Activated CD4-positive, alpha-beta T cell treated with anti-CD3 and anti-CD28 coated beads for 48 hours (primary cell): ENCODE results near the gene C2orf49.

Experiments used
- DNase-seq: peaks from one replicate; pipeline ENCODE4 v3.0.0-alpha.2; 2020

The C2orf49 gene

GRCh38 chr2:105337122-105338019 is at the start of gene C2orf49:
TSS of gene C2orf49 (plus strand) at chr2:105337540. CDS start at chr2:105337588, 48 bp downstream.
- peak; percentile 93 for DNase-seq

GRCh38 chr2:105287692-105288091 is 49.6 kb upstream of the C2orf49 start:
- peak; percentile 60 for DNase-seq

GRCh38 chr2:105288133-105288532 is 49.2 kb upstream of the C2orf49 start:
- DNase-seq = no peak

- no peak for DNase-seq
Observed at GRCh38 chr2:105290981-105291660, 46.2 kb upstream of the C2orf49 start.

GRCh38 chr2:105291981-105292380 is 45.4 kb upstream of the C2orf49 start:
- DNase-seq = no peak

GRCh38 chr2:105294046-105294445 is 43.3 kb upstream of the C2orf49 start:
- no peak for DNase-seq

- peak; percentile 34 for DNase-seq
Observed at GRCh38 chr2:105294844-105295481, 42.4 kb upstream of the C2orf49 start.

GRCh38 chr2:105296017-105296611 is 41.2 kb upstream of the C2orf49 start:
- no peak for DNase-seq

GRCh38 chr2:105297216-105297615 is 40.1 kb upstream of the C2orf49 start:
- no peak for DNase-seq

GRCh38 chr2:105298017-105298416 is 39.3 kb upstream of the C2orf49 start:
- no peak for DNase-seq

GRCh38 chr2:105299290-105299689 is 38.0 kb upstream of the C2orf49 start:
- DNase-seq = peak; percentile 13

- peak; percentile 6 for DNase-seq
Observed at GRCh38 chr2:105301646-105302045, 35.7 kb upstream of the C2orf49 start.

GRCh38 chr2:105307146-105307545 is 30.2 kb upstream of the C2orf49 start:
- DNase-seq = no peak

GRCh38 chr2:105307550-105307949 is 29.8 kb upstream of the C2orf49 start:
- DNase-seq = no peak

GRCh38 chr2:105307962-105308361 is 29.4 kb upstream of the C2orf49 start:
- DNase-seq = no peak

GRCh38 chr2:105308382-105309146 is 28.8 kb upstream of the C2orf49 start:
- DNase-seq = no peak

GRCh38 chr2:105309147-105309545 is 28.2 kb upstream of the C2orf49 start:
- no peak for DNase-seq

- no peak for DNase-seq
Observed at GRCh38 chr2:105313877-105314276, 23.5 kb upstream of the C2orf49 start.

- DNase-seq = no peak
Observed at GRCh38 chr2:105315314-105315713, 22.0 kb upstream of the C2orf49 start.

- DNase-seq = no peak
Observed at GRCh38 chr2:105317937-105318336, 19.4 kb upstream of the C2orf49 start.

GRCh38 chr2:105320651-105321215 is 16.6 kb upstream of the C2orf49 start:
- DNase-seq = no peak
